Mesendoderm (in vitro differentiated cells): ENCODE measurements around the gene MS4A7.

Experiments used
- DNase-seq: peaks from one replicate; pipeline ENCODE4 v3.0.0; 2013
- H2AK5ac ChIP-seq: 2 replicates; pipeline ENCODE4 v1.6.1; 2013; ENCODE audit warnings: low read length, inconsistent platforms
- H2BK120ac ChIP-seq: 2 replicates; pipeline ENCODE4 v1.6.1; 2013; ENCODE audit warnings: low read depth, mild to moderate bottlenecking, low read length, moderate library complexity, mixed read lengths
- H2BK15ac ChIP-seq: replicated peaks from 2 replicates; pipeline ENCODE4 v1.6.1; 2013; ENCODE audit warnings: low read depth, mild to moderate bottlenecking, moderate library complexity
- H2BK5ac ChIP-seq: 2 replicates; pipeline ENCODE4 v1.6.1; 2013; ENCODE audit warnings: low read length, inconsistent platforms
- H3K18ac ChIP-seq: 2 replicates; pipeline ENCODE4 v1.6.1; 2013; ENCODE audit warnings: mild to moderate bottlenecking, low read length, mixed read lengths
- H3K23ac ChIP-seq: one replicate; pipeline ENCODE4 v1.6.1; 2013; ENCODE audit warnings: low read length
- H3K27ac ChIP-seq: 2 replicates; pipeline ENCODE4 v1.5.1; 2013; ENCODE audit warnings: low read depth, mild to moderate bottlenecking, inconsistent platforms, low read length, moderate library complexity
- H3K27me3 ChIP-seq: 2 replicates; pipeline ENCODE4 v1.6.1; 2013; ENCODE audit warnings: low read length, control low read depth, mild to moderate bottlenecking, inconsistent platforms; ENCODE audit not compliant: insufficient read depth, poor library complexity
- H3K36me3 ChIP-seq: 2 replicates; pipeline ENCODE4 v1.6.1; 2013; ENCODE audit warnings: low read length, inconsistent platforms; ENCODE audit not compliant: control insufficient read depth, insufficient read depth
- H3K4ac ChIP-seq: one replicate; pipeline ENCODE4 v1.6.1; 2013; ENCODE audit warnings: low read depth, mild to moderate bottlenecking, low read length, moderate library complexity
- H3K4me1 ChIP-seq: 2 replicates; pipeline ENCODE4 v1.6.1; 2013; ENCODE audit warnings: low read depth, low read length, inconsistent platforms; ENCODE audit not compliant: control insufficient read depth
- H3K4me2 ChIP-seq: 2 replicates; pipeline ENCODE4 v1.6.1; 2013; ENCODE audit warnings: low read length
- H3K4me3 ChIP-seq: 2 replicates; pipeline ENCODE4 v1.5.1; 2013; ENCODE audit warnings: mild to moderate bottlenecking, low read length
- H3K56ac ChIP-seq: one replicate; pipeline ENCODE4 v1.6.1; 2013; ENCODE audit warnings: low read length
- H3K79me1 ChIP-seq: 2 replicates; pipeline ENCODE4 v1.6.1; 2013; ENCODE audit warnings: low read length, inconsistent platforms
- H3K79me2 ChIP-seq: 2 replicates; pipeline ENCODE4 v1.6.1; 2013; ENCODE audit warnings: mild to moderate bottlenecking, low read length; ENCODE audit not compliant: control insufficient read depth, insufficient read depth
- H3K9ac ChIP-seq: 2 replicates; pipeline ENCODE4 v1.6.1; 2013; ENCODE audit warnings: low read length, inconsistent platforms
- H4K5ac ChIP-seq: one replicate; pipeline ENCODE4 v1.6.1; 2013; ENCODE audit warnings: low read length
- H4K8ac ChIP-seq: one replicate; pipeline ENCODE4 v1.6.1; 2013; ENCODE audit warnings: low read depth, mild to moderate bottlenecking, control low read depth, low read length, moderate library complexity
- WGBS: extraction: QIAGEN DNeasy Blood & Tissue Kit; methylation state at CpG from one replicate; pipeline ENCODE4 v1.1.7; 2013; ENCODE audit warnings: low lambda C conversion rate, missing lambda C conversion rate; ENCODE audit not compliant: insufficient coverage; ENCODE audit errors: extremely low coverage; 5-methylcytosine and 5-hydroxymethylcytosine counted together

MS4A7 gene

GRCh38 chr11:60433401-60433800 lies 55.1 kb downstream of the MS4A7 start:
- Histone ChIP-seq H3K79me2 (no peaks in the 10 kb centered on the region), H3K56ac (no peak overlapping the region), H3K27me3 (no peaks in the 10 kb centered on the region), H3K27ac (no peak overlapping the region), H3K4me3 (no peak overlapping the region), H2AK5ac (no peak overlapping the region), H3K4ac (no peak overlapping the region), H3K4me2 (no peak overlapping the region), H2BK120ac (no peak overlapping the region), H3K36me3 (no peaks in the 10 kb centered on the region), H3K23ac (no peak overlapping the region), H4K8ac (no peak overlapping the region), H2BK5ac (no peak overlapping the region), H3K4me1 (no peaks in the 10 kb centered on the region), H2BK15ac (no peak overlapping the region), H3K9ac (no peak overlapping the region), H4K5ac (no peak overlapping the region), H3K79me1 (no peaks in the 10 kb centered on the region), H3K18ac (no peak overlapping the region)
- WGBS: no CpG with 5 or more reads among the region's 4 CpGs
- DNase-seq: no peak
